Left renal cortex interstitium (tissue), 4 donors: Measurements from ENCODE around the gene IQSEC1. TPM values are rescaled to one million over a fixed set of nuclear protein-coding genes. Genes with fewer than 3 reads are reported as not detected.
"Not testable (repeated sequence)": the region's sequence is repeated elsewhere in the genome, so short reads cannot be mapped to it uniquely, and the experiment has no call there.

ENCODE experiments used
- DNase-seq, 4 donors: peaks; one replicate each; pipeline ENCODE4 v3.0.0-alpha.2; 2013; ENCODE audit warnings: low read depth in 4 of 4, low spot score in 2 of 4, missing footprints in 1 of 4
- polyA plus RNA-seq, 4 donors: library from polyadenylated mRNA; unstranded; fragments of 120-200 nt; gene quantifications; one replicate each; pipeline ENCODE4 v1.2.1, GENCODE V29; 2013; ENCODE audit not compliant: insufficient read length in 4 of 4

IQSEC1 gene
- polyA plus RNA-seq, 4 donors = 27.0 to 42.2 (median 33.0) TPM

DNA sequence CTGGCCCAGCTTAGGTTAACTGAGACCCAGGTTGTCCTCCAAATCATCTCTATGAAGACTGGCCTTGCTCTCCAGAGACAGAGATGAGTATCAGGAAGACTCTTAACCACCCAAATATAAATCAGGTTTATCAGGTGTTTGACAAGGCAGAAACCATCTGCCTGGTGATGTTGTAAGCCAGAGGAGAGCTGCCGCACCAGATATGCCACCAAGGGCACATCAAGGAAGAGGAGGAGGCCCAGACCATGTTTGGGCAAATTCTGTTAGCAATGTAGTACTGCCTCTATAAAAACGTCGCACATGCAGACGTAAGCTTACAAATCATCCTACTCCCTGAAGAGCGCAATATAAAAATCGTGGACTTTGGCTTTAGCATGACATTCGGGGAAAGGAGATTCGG lies 210.8 kb downstream of the IQSEC1 start:
- no peak for DNase-seq

DNA sequence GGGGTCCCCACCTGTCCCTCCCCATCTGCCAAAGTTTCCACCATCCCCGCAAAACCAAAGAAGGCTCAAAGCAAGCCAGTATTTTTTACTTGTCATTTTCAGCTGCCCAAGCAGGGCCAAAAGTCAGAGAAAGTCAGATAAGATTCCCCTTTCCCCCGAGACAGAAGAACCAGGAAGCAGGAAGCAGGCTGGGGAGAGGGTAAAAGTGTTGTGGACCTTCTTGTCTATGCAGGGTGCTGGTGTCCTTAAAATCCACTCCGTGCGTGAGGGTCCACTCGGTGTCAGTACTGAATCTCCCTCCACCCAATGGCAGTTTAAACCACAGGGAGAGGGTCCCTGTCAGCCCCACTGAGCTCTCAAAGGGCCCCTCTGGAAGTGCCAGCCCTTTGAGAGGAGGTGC lies 211.6 kb downstream of the IQSEC1 start:
- no peak for DNase-seq

DNA sequence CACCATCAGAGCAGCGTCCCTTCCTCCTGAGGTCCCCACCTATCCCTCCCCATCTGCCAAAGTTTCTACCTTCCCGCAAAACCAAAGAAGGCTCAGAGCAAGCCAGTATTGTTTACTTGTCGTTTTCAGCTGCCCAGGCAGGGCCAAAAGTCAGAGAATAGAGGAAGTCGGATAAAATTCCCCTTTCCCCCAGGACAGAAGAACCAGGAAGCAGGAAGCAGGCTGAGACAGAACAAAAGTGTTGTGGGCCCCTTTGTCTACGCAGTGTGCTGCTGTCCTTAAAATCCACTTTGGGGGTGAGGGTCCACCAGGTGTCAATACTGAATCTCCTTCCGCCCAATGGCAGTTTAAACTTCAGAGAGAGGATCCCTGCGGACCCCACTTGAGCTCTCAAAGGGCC lies 213.4 kb downstream of the IQSEC1 start:
- no peak for DNase-seq

GRCh38 chr3:12856626-12857025 lies 216.6 kb downstream of the IQSEC1 start:
- no peak for DNase-seq

GRCh38 chr3:12854565-12854964 lies 218.7 kb downstream of the IQSEC1 start:
- DNase-seq = no peak

GRCh38 chr3:12853847-12854246 lies 219.4 kb downstream of the IQSEC1 start:
- DNase-seq = not testable (repeated sequence)

DNA sequence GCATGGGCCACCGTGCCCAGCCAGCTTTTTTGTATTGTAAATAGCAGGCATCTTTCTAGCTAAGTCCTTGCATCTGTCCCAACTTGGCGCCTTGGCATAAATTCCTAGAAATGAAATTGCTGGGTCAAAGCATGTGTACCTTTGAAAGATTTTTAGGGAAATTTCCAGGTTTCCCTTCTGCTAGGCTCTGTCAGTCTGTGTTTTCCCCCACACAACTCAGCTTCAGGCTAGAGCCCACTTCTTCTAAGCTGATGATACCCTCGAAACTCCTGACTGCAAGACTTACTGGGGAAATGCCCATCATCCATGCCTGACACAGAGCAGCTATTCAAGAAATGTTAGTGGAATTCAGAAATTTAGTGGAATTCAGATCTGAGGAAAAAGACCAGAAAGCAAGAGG lies 221.0 kb downstream of the IQSEC1 start:
- DNase-seq = no peak

Other genes with a start within 250 kb of the IQSEC1 start
- gene RPL32, start 231.9 kb downstream of the IQSEC1 start, polyA plus RNA-seq = 1,000 to 10,000 TPM; 1,834 to 2,419 (median 2,318) TPM